GM19025 (cell line): ENCODE measurements around the gene FRS2.

ENCODE experiments used
- ATAC-seq: cut with Tn5 transposase; IDR thresholded peaks from one replicate; pipeline ENCODE4 v1.9.1; 2021; ENCODE audit warnings: mild to moderate bottlenecking, low read depth, moderate library complexity; ENCODE audit not compliant: unreplicated experiment

The FRS2 gene

DNA sequence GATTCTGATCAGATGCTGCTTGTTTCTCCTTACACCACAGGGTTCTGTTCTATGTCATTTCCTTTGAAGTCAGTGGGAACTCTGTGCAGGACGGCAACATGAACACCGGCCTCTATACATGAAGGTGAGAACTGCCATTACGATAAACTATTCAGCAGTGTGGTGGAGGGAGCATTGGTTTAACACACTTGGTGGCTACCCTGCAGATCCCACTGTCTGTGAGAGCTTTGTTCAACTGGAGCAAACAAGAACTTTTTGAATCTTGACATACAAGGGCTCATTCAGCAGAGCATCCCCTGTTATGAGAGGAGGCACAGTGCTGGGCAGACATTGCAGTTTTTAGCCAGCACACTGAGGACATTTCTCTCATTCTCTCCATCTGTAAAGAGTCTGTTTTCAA, 10.7 kb upstream of the FRS2 start:
- no peak for ATAC-seq

DNA sequence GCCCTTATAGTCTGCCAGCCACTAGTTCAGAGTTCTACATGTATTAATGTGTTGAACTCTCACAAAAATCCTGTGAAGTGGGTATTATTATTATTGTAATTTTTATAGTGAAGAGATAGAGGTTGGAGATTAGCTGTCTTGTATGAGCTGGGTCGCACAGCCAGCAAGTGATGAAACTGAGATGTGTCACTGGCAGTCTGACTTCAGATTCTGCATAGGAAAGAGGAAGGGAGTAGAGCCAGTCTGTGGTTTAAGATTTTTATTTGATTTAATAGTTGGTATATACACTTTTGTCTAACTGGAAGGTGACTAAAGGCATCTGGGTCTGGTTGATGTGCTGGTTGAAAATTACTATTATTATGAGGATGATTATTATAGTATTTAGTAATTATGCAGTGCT, 5.8 kb upstream of the FRS2 start:
- ATAC-seq, result no peak

DNA sequence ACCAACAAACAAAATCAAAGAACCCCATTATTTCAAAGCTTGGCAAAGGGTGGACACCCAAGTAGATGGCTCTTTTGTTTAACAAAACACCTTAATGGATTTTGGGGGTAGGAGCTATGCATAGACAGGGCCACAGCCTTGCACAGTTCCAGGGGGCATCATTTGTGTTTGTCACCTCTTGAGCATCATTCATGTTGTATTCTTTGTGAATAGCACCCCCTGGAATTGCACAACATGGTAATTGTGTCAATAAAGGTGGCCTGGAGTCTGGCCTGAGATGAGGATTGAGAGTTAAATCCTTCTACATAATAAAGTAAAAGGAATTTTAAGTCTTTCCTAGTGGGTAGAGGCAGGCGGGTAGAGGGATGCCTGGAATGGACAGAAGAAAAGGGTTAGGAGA, 3.3 kb upstream of the FRS2 start:
- no peak for ATAC-seq

DNA sequence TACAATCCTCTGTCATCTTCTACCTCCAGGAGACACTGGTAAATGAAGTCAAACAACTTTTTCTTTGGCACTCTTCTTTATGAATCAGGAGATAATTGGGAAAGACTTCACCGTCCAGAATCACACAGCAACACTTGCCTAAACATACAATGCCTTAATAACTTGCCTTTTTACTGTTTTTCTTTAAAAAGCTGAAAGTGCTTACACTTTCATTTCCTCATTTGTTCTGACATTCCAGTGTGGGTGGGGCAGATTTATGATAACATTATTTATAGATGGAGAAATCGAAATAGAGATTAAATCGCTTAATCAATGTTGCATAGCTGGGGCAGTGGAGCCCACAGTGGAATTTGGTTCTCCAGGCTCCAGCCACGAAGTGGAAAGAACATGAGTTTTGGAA, 2.8 kb upstream of the FRS2 start:
- no peak for ATAC-seq

DNA sequence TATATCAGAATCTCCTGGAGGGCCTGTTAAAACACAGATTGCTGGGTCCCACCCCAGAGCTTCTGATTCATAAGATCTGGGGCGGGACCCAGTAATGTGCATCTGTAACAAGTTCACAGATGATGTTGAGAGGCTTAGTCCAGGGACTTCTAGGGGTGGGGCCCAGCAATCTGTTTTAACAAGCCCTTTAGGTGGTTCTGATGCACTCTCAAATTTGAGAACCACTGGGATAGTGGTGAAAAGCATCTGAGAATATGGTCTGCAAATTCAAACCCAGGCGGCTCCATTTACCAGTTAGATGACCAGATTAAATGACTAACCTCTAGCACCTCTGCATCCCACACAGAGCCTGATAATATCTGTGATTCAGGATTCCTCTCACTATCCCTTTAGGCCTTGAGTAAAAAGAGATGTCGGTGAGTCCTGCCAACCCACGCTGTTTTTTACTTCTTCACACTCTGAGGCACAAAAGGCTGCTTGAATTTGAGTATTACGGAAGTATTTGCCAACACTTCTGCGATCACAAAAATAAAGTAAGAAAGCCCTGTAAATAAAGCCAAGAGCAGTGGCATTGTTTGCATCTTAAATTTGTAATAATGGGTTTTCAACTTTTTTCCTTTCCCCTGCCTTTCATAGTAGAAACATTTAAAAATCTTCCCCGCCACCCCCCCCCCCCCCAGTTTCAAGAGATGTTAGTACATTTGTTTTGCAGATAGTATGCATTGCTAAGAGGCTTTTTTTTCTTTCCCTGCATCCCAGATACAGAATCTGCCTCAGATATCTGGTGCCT, 1.8 kb upstream of the FRS2 start:
- ATAC-seq, result no peak

DNA sequence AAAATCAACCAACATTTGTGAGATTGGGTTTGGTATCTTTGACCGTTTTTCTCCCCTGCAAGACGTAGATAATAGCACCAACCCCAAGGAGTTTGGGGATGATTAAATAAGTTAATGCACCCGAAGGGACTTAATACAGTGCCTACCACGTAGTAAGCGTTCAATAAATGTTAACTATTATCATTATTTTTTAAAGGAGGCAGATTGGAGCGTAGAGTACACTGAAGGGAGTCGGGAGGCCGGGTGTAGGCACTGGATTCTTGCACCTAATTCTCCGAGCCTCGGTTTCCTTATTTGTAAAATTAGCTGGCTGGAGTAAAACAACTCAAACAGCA, 367 bp upstream of the FRS2 start:
- no peak for ATAC-seq

DNA sequence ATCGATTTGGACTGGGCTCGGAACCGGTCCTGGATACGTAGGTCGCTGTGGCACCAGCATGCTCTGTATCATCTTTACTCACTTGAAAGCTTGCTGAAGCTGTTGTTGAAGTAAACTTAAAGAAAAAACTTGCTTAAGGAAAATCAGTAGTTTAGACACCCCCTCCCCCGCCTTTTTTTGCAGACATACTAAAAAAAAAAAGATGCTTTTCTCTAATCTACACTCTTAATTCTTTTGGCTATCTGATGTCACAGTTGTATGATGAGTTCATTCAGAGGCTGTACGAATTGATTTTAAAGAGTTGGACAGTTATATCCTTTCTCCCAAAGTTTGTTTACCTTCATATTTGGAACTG, 865 bp downstream of the FRS2 start:
- no peak for ATAC-seq

DNA sequence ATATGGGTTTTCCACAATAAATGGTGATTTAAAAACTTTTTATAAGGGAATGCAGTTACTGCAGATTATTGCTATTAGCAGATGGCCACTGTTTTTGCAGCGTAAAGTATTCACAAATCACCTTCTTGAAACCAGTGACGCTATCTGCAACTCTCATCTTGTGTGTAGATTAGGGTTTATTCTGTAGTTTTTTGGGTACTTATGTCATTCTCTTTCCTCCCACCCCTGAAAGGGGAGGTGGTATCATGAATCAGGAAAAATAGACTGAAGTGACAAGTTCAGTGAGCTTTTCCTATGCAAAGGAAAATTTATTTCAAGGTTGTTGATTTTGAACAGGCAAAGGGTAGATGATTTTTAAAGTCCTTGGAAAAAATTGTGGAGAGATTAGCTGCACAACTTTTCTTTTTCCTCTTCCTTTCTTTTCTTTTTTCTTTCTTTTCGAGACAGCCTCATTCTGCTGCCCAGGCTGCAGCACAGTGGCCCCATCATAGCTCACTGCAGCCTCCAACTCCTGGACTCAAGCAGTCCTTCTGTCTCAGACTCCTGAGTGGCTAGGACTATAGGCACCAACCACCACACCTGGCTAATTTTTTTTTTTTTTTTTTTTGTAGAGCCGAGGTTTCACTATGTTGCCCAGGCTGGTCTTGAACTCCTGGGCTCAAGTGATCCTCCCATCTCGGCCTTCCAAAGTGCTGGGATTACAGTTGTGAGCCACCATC, 1.6 kb downstream of the FRS2 start:
- ATAC-seq, result no peak

DNA sequence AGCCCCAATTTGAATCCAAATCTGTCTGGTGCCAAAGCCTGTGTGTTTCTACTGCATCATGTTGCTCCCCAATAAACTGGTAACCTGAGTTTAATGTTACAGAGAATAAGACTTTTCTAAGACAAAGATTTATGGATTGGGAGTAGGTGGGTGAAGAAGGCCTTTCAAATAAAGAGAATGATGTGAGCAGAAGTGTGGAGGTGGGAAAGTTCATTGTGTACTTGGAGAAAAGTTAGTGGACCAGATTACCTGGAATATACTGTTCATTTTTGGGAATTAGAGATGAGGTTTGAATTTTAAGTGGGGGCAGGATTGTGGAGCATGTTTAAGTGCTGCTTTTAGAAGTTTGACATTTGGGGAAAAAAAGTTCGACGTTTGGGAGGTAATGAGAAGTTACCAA, 3.1 kb downstream of the FRS2 start:
- ATAC-seq, result no peak

DNA sequence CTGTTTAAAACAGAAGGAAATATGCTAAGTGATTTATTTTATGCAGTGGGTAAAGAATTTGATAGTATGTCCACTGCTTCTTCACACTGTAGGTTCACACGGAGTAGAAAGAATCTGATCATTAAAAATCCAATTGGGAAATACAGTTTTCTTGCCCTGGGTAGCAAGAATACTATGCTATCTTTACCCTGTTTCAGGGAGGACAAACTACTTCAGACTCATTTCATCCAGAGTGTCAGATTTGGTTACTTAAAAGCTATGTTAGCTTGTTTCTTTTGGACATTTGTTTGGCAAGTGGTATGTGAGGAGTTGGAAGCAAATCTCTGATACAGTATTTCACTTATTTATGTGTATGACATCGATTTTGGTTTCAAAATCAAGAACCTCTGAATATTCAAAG, 4.3 kb downstream of the FRS2 start:
- no peak for ATAC-seq

DNA sequence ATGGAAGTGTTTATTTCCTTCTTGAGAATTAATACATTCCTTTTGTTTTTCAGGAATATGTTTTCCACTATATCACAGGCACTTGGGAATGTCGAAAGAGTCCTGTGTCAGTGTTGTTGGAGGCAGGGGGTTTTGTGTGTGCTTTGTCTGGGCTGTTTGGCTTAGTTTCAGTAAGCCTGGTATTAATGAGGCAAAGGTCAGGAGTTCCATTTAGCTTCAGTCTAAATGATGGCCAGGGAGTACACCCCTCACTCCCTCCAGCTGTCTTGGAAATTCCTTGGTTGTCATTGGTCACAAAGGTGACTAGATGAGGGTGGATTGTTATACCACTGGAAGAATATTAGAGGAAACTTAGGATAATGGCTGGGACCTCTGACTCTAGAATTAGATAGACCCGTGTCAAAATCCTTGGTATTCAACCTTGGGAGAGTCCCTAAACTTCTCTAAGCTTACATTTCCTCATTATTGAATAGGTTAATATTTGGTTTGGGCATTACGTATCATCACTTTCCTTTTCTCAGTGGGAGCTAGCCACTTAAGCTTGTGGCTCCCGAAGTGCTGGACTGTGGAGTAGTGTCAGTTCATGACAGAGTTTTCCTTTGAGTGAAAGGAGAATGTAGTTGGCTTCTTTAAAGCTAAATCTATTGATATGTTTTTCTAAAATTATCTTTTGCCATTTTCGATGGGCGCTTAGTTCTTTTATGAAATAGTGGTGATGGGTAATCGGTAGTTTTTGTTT, 5.2 kb downstream of the FRS2 start:
- no peak for ATAC-seq

DNA sequence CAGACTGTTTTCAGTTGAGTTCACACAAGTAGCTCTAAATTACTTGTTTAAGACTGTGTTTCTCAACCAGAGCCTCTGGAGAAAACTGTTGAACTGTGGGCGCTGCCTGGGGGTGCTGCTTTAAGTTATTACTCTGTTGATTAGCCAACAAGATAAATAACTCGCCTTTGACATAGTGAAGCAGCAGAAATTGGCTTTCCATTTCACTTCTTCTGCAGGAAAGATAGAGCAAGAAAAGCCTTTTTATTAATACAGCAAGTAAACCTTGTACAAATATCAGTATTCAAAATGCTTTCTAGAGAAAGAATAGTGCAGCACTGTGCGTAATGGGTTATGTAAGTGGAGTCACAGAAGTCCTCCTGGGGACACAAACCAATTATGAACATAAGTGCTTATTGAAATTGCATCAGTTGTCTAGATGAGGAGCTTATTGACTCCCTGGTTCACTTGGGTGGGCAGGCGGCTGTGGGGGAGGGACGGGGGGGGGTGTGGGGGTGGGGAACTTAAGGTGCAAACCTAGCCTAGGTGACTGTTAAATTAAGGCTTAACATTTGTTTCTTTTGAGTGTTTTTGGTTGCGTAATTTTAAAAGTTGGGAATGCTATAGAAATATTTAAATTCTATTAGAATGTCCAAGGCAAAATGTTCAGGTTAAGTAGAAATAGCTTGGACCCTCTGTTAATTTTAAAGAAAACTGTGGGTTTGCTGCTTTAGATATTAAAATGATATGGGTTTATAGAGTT, 6.3 kb downstream of the FRS2 start:
- no peak for ATAC-seq

DNA sequence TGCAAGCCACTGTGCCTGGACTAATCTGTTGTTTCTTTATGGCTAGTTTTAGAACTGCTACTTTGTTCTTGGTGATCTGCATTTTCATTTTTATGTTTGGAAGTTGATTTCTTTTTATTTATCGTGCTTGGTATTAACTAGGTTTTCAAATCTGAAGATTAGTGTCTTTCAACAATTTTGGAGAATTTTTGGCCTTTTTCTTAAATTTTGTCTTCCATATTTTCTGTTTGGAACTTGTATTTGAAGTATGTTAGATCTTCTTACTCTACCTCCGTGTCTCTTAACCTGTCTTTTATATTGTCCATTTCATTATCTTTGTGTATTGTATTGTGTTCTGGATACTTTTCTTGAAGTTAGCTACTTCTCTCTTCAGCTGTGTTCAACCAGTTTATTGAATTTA, 9.5 kb downstream of the FRS2 start:
- no peak for ATAC-seq

DNA sequence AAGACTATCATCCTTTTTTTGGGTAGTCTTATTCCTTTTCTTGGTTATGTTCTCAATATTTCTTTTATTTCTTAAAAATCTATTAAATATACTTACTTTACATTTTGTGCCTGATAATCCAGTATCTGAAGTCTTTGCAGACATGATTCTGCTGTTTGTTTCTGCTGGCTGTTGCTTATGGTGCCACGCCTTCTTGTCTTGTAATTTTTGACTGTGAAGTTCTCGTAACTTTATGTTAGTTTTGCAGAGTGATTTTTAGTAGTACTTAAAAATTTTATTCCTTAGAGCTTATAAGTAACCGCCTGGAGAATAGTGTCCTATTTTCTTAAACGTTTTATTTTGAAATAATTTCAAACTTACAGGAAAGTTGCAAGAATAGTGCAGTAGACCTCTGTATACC, 10.5 kb downstream of the FRS2 start:
- no peak for ATAC-seq

DNA sequence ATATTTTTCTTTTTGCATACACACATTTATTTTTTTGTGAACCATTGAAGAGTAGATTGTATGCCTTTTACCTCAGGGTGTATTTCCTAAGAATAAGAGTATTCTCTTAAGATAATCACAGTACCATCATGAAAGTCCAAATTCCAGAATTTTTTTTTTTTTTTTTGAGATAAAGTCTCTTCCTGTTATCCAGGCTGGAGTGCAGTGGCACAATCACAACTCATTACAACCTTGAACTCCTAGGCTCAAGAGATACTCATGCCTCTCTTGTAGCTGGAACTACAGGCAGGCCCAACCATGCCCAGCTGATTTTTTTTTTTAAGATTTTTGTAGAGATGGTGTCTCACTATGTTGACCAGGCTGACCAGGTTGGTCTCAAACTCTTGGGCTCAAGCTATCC, 10.9 kb downstream of the FRS2 start:
- ATAC-seq, result no peak

DNA sequence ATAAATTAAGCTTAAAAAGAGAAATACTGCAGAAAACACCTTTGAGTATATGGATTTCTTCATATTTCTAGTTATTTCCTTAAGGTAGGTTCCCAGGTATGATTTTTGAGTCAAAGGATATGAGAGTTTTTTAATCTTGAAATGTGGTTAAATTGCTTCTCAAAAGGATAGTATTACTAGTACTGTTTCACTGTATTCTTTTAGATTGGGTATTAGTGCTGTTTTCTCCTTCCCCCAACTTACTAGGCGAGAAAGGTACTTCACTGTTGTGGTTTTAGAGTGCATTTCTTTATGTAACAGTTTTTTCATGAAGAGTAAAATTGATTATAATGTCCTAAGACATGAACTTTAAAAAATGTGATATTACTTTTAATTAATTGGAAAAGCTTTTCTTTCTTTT, 13.5 kb downstream of the FRS2 start:
- ATAC-seq, result no peak

DNA sequence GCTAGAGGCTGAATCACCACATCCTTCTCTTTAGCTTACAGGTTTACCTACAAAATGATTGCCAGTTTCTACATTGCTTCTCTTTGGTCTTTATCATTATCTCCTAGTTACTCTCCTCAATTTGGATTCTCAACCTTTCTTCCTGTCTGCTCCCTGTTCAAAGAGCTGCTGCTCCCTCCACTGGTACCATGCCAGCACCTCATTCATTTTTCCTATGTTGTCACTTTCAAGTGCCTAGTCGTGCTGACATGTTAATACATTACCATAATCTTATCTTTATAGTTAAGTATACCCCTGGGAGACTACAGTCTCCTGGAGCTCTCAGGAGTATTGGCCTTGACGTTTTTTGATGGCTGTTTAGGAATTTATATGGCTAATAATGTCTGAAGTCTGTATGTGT, 14.2 kb downstream of the FRS2 start:
- ATAC-seq, result no peak

DNA sequence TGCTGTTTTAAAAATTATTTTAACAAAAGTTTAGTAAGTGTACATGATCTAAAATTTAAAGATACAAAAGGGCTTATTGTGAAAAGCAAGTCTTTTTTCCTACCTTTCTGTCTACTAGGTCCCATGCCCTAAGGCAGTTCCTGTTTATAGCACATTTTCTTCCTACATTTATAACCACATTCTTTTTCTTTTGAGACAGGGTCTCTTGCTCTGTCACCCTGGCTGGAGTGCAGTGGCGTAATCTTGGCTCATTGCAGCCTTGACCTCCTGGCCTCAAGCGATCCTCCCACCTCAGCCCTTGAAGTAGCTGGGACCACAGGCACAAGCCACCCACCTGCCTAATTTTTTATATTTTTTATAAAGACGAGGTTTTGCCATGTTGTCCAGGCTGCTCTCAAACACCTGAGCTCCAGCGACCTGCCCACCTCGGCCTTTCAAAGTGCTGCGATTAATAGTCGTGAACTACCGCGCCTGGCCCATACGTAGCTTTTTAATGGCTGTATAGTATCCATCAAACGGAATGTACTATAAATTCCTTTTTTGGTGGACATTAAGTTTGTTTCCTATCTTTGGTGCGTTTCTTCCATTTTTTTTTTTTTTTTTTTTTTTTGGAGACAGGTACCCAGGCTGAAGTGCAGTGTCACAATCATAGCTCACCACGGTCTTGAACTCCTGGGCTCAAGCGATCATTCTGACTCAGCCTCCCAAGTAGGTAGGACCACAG, 20.9 kb downstream of the FRS2 start:
- ATAC-seq, result no peak

DNA sequence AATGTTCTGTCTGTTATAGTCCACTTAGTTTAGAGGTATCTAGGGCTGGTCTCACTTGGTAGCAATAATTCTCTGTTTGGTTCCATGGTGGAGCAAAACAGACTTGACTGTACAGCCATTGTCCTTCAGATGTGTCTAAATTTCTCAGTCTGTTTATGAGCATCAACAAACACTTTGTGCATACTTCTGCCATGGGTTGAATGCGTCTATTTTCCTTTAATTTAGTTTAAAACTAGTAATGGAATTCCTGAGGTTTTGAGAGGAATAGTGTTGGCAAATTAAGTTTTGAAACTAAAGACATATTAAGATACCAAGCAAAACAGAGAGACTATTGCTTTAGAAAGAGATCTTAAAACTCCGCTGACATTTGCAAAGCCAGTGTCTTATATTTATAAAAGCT, 22.6 kb downstream of the FRS2 start:
- no peak for ATAC-seq

DNA sequence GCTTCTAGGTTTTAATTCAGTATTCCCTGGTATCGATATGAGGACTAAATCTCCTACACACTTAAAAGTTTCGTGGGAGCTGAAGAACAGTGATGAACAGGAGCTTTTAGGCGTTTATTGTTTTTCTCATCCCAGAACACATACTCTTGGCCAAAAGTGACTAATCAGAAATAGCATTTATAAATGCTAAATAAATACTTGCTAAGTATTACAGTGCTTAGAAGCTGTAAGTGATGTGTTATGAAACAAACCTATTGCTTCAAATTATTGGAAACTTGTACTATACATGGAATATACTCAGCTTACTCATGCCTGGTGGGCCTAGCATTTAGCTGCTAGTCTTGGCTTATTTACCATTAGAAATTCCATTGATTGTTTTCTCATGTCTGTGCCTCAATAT, 24.9 kb downstream of the FRS2 start:
- no peak for ATAC-seq
